Measurements from ENCODE around the gene DIO1.

Gene DIO1

DNA sequence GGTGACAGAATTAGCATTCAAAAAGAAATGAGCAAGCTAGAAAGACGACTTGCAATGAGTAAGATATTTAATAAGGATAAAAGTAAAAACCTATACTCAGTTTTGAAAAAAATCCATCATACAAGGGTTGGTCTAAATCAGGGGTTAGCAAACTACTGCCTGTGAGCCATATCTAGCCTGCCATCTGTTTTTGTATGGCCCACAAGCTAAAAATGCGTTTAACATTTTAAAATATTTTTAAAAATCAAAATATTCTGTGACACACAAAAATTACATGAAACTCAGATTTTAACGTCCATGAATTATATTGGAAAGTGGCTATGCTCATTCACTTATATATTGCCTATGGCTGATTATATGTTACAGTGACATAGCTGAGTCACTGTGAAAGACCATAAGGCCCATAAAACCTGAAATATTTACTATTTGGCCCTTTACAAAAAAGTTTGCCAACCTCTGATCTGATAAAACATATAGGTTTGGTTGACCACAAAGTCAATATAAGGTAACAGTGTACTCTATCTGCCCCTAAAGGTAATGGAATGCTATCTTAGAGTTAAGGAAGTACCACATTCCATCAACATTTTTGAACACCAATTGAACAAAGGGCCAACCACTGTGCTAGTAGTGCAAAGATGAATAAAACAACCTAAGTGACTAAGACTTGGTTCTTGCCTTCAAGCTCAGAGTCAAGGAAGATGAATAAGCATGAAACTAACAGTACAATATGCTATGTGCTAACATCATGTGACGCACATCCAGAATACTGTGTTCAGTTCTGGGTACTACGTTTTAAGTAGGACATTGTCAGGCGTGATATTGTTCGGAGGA lies 48.4 kb downstream of the DIO1 start:
- DNase-seq (ENCODE audit: low read depth in 2 of 2), result no peak

DNA sequence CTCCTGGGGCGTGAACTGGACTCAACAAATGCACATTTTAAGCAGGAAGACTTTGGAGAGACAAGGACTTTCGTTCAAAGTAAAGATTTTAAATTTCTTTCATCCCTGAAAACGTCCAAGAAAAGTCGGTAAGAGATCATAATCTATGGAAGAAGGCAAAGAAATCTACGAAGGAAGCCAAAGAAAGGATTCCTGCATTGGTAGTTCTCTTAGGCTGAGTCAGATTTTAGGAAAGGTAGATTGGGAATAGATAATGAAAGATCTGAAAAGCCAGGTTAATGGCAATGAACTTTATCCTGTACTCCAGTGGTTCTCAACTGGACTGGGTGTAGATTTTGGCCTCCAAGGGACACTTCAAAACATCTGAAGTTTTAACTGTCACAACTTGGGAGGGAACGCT lies 49.1 kb downstream of the DIO1 start:
- no peak for DNase-seq (ENCODE audit: low read depth in 2 of 2)

DNA sequence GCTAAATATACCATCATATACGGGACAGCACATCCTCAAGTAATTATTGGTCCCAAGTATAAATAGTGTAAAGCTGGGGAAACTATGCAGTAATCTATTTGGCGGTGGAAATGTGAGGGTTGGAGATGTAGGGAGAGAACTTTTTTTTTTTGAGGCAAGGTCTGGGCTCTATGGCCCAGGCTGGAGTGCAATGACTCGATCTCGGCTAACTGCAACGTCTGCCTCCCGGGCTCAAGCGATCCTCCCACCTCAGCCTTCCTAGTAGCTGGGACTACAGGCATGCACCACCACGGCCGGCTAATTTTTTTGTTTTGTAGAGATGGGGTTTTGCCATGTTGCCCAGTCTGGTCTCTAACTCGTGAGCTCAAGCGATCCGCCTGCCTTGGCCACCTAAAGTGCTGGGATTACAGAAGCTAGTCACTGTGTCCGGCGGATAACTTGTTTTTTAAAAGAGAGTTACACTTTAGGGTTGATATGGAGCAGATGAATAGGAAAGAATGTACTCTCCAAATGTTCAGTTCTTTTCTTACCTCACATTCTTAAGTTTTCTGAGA lies 49.6 kb downstream of the DIO1 start:
- no peak for DNase-seq (ENCODE audit: low read depth in 2 of 2)

DNA sequence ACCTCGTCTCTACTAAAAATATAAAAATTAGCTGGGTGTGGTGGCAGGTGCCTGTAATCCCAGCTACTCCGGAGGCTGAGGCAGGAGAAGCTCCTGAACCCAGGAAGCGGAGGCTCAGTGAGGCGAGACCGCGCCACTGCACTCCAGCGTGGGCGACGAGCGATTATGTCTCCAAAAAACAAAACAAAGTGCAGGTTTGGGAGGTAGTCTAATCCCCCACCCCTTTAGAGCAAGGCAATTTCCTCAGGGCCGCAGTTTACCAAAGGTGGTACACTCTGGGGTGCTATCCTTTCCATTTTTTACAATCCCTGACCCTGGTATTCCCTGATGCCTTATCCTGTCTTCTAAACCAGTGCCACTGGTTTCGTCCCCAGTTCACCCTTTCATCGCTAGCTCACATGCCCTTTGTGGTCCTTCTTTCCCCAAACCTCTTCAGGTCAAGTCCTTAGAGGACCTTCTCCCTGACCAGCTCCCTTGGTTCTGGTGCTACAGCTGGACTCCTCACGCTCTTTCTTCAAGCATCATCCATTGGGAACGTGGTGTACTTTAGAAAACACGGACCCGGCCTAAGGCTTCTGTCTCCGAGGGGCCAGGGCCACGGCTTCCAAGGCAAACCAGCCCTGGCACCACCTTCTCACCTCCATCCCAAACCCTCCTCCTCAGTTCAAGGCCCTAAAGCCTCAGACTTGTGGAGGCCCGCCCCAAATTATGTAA lies 50.6 kb downstream of the DIO1 start:
- DNase-seq (ENCODE audit: low read depth in 2 of 2), result no peak

DNA sequence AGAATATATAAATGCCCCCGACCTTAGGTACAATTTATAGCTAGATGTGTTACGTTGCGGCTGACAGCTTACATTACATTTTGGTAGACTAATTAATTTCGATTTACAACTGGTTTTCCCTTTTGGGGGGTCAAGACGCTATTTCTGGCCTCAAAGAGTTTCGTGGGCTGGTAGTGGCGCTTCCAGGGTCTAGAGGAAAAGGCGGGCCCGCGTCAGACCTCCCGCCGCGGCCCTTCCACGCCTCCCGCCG lies 51.1 kb downstream of the DIO1 start:
- no peak for DNase-seq (ENCODE audit: low read depth in 2 of 2)

DNA sequence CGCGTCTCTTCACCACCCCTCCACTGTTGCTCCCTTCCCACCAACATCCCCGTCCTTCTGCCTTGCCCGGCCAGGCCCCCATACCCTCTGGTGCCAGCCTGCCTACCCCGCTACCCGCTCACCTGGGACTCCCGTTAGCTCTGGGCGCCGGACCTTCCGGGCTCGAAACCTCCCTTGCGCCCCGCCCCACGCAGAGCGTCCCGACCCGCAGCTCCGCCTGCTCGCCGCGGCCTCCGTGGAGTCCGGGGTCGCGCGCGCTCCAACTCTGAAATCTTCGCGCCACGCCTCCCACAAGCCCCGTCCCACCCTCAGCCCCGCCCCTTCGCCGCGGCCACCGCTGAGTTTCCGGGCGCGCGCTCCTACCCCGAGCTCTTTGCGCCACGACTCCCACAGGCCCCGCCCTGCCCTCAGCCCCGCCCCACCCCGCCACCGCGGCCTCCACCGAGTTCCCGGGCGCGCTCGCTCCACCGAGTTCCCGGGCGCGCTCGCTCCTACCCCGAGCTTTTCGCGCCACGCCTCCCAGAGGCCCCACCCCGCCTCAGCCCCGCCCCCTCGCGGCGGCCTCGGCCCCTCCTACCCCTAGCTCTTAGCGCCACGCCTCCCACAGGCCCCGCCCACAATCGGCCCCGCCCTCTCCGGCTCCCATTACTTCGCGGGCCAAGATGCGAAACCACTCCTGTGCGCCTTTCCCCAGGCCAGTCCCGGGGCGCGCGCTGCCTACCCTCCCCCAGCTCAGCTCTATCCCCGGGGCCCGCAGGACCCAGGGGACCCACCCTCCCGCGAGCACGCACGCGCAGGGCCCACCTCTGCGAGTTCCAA lies 51.7 kb downstream of the DIO1 start, which contains the start of gene IFT25:
Gene IFT25 (minus strand): TSS at position 267 of the 819 bp plus-strand sequence. CDS start 5,617 bp downstream, outside the sequence.
- peak; percentile 97 to 99 for DNase-seq (ENCODE audit: low read depth in 2 of 2)

DNA sequence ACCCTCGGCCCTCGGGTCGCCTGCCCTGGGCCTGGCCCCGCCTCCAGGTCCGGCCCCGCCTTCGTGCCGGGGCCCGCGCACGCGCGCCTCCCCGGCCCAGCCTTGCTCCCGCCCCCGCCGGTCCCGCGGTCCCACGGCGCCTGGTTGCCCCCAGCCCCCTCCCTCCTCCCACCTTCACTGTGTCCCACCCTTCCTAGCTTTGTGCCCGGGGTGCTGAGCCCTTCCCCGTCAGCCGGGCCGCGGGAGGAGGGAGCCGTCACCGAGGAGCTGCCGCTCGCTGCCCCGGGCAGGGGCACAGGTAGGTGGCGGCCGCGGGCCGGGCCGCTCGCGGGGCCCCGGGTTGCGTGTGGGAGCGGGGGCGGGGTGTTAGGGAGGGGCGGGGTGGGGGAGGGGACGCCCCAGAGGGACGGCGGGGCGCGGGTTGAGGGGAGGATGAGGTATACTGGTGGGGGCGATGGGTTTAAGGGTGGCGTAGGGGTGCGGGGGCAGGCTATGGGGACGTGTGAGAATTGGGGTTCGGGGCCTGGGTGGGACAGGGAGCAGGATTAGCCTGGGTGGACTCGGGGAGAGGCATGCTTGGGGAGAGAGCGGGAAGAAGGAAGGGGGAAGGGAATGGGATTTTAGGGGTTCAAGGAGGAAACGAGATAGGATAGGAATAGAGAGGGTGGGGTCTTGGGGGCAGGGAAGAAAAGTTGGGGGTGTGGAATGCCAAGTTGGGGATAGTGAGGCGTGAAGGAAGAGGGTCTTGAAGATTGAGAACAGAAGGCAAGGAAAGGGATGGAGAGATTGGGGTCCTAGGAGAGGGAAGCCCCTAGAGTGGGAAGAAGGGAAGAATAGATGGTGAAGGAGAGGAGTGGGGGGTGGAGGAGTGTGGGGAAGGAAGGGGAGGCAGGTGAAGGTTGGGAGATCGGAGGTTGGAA lies 52.5 kb downstream of the DIO1 start, which contains the start of gene LRRC42:
Gene LRRC42 (plus strand): TSS at position 99 of the 920 bp plus-strand sequence. CDS start 5,650 bp downstream, outside the sequence.
- peak in 1 of 2 donors; percentile 79 for DNase-seq (ENCODE audit: low read depth in 2 of 2)

DNA sequence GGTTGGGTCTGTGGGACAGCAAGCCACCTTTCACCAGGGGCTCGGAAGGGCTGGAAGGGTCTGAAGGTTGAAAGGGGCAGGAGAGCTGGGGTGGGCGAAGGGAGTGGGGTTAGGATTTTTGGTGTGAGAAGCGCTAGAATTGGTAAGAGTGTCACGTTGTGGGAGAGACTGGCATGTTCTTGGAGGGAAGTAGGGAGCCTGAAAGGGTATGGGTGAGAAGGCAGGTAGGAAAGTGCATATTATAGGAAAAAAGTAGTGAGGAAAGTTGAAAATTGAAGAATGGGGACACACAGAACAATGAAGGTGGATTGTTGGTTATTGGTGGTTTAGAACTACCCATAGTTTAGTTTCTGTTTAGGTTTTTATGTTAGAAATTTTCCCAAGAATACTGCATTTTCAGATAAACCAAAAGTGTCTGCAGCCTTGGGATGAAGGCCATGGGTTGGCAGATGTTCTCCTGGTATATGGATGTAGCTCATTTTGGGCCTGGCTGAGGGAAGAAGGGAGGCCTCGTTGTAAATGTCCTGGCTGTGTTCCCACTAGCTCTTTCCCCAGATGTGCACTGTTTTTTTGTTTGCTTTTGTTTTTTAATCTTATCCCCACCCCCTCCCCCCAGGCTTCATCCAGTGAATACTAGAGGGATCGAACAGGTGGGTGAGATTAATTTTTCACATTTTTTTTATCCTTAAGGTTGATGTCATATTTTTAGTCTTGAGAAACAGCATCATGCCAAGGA lies 53.4 kb downstream of the DIO1 start:
- no peak for DNase-seq (ENCODE audit: low read depth in 2 of 2)

DNA sequence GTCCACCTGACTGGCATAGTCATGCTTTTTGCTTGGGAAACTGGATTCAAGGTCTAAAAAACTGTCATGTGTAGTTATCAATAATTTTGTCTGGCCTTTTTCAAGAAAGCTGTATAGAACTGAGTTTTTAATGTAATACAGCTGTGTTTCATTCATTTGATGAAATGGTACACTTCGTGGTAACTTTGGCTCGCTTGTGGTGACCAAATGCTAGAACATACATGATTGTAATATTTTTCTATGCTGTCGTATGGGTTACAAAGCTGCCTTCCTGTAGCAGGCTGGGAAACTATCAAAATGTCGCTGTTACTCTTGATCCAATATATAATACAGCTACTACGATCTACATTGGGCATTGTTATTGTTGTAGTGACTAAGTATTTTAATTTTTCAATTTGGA lies 54.3 kb downstream of the DIO1 start:
- DNase-seq (ENCODE audit: low read depth in 2 of 2), result no peak

DNA sequence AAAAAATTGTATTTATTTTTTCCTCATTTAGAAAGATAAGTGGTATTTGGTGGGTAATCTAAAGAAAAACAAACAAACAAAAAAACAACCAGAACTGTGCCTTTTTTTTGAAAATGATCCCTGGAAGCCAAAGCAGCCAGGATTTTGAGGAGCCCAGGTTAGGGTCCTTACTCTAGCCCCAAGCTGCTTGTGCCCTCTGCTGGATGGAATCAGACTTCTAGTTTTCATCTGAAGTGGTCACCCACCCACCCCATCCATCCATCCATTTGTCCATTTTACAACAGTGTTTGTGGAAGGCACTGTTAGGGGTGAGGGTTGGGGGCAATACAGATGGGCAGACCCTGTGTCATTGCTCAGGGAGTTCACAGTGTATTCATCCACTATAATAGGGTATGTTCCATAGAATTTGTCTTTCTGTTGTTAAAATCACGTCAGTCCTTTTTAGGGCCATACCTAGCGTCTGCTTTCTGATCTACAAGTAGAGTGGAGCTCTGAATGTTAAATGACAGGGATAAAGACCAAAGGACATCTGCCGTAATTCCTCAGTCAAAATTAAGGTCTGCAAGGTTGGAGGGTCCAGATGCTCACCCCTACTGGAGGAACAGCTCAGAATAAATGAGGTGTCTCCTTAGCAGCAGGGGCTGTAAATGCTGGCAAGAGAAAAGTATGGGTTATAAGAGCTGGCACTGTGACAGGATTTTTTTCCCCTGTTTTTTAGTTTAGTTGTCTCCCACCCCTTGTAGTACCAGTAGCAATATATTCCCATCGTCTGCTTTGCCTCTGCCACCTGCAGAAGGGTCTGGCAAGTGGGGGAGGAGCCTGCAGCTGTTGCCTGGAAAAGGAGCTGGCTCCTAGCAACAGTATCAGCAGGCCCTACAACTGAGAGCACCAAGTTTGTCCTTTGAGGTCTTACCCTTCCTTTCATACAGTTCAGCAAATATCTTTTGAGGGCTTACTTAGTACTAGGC lies 55.3 kb downstream of the DIO1 start:
- DNase-seq (ENCODE audit: low read depth in 2 of 2), result no peak

DNA sequence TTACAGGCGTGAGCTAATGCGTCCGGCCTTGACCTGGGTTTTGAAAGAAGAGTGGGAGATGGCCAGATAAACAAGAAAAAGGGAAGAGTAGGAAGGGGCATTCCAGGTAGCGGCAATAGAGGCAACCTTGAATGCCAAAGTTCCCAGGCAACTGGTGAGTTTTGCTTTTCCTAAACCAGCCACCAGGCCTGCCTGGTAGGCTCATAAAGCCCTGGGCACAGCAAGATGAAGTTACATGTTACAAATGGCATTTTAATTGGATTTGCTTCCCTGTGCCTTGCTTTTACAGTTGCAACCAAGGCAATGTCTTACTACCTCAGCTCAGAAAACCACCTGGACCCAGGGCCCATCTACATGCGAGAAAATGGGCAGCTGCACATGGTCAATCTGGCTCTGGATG lies 57.7 kb downstream of the DIO1 start:
- no peak for DNase-seq (ENCODE audit: low read depth in 2 of 2)

DNA sequence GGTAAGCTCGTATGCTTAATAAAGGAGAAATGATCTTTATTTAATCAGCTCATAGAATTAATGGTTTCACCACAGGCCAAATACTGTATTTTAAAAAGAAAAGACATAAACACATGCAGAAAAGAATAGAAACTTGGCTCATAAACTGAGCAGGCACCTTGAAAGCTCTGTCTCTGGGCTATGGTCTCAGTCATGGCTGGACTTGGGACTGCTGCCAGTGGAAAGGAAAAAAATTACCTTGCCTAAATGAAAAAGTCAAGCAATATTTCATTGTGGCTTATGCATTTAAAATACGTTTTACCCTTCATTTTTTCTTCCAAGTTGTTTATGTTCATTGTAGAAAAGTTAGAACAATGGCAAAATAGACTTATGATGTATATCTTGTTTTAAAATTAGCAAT lies 60.1 kb downstream of the DIO1 start:
- DNase-seq (ENCODE audit: low read depth in 2 of 2), result no peak

DNA sequence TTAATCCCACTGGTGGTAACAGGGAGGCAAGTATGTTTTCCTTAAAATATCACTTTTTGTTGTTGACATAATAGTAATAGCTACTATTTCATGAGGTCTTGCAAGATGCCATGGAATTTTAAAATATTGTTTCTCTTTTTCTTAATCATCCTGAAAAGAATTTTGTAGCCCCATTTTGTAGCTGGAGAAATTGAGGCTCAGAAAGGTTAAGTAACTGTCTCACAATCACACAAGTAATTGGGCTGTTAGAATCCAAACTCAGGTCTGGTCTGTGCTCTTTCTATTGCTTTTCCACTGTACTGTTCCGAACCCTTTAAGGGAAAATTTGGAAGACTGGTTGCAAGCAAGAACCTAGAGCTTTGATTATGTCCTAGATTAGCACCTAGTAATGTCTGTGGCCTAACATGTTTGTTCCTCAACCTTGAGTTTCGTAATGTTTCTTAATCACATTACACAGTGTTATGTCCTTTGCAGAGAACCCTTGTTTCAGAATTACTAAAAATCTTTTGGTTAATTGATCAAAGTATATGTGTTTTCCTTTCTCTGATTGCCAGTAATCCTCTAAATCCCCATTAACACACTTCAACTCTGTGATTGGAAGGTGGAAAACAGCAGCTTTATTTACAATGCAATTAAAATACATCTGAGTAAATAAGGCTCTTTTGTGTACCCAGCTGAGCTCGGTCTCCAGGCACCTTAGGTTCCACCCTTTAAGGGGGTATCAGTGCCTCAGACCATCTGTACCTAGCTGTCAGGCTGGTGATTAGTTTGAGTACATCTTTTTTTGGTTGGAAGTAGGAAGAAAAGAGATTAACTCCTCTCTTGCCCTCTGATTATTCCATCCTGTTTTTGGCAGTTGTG lies 62.6 kb downstream of the DIO1 start:
- DNase-seq (ENCODE audit: low read depth in 2 of 2), result no peak

DNA sequence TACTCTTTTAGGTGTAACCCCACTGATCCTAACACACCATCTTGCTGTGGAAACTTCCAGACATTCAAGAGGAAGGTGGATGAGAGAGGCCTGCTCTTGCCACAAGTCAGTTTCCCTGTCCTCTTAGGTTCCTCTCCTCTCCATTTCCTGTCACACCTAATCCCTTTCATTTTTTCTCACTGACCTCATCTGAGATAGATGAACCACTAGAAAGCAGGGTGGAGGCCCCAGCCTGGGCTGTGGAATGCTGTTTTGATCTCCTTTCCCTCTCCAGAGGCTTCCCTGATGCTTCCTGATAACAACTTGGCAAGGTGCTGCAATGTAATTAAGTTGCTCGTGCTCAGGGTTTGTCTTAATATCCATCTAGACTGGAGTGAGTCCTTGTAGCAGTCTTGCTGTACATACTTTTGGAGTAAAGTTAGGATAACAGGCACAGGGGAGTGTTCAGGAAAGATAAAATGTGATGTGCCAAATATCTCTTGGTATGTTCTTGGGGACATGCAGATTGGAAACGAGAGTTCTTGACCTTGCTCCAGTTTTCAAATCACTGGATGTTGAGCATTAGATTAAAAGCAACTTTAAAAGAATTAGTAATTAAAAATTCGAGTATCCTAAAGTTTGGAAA lies 63.3 kb downstream of the DIO1 start:
- DNase-seq (ENCODE audit: low read depth in 2 of 2), result no peak

DNA sequence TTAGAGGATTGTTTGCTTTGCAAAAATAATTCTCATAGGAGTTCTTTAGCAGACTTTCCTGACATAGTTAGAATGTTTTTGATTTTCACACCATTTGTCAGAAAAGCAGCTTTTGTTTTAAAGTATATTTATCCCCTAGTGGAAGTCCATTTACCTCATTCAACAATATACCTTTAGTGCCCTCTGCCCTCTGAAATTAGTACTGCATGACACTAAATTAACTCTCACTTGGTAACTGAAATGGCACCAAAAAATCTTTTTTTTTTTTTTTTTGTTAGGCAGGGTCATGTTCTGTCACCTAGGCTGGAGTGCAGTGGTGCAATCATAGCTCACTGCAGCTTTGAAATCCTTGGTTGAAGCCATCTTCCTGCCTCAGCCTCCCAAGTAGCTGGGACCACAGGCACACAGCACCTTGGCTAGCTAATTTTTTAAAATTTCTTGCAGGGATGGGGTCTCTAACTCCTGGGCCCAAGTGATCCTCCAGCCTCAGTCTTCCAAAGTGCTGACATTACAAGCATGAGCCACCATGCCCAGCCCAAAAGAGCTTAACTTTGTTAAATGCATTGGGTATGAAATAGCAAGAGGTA lies 65.8 kb downstream of the DIO1 start:
- DNase-seq (ENCODE audit: low read depth in 2 of 2), result no peak

Data from stimulated activated CD8-positive, alpha-beta memory T cell treated with anti-CD3 and anti-CD28 coated beads, Interleukin-2, amount 100 ng/mL, for 48 hours (primary cell).